DOHH2 (cell line): ENCODE measurements around the gene BLTP1.

ENCODE experiments used
- EZH2phosphoT487 ChIP-seq: fragments of 200-600 bp; sonication (generic); IDR thresholded peaks from 2 replicates; pipeline ENCODE4 v1.6.1; 2017; ENCODE audit warnings: borderline replicate concordance, mild to moderate bottlenecking, antibody characterized with exemption, low read length, moderate library complexity, mixed read lengths
- TF ChIP-seq, protein P1 (sequence below): fragments of 200-600 bp; sonication (generic); IDR thresholded peaks from one replicate; pipeline ENCODE4 v1.5.1; 2014; ENCODE audit warnings: antibody characterized with exemption, mild to moderate bottlenecking, low read depth, low read length; ENCODE audit not compliant: poor library complexity, severe bottlenecking

DNA sequence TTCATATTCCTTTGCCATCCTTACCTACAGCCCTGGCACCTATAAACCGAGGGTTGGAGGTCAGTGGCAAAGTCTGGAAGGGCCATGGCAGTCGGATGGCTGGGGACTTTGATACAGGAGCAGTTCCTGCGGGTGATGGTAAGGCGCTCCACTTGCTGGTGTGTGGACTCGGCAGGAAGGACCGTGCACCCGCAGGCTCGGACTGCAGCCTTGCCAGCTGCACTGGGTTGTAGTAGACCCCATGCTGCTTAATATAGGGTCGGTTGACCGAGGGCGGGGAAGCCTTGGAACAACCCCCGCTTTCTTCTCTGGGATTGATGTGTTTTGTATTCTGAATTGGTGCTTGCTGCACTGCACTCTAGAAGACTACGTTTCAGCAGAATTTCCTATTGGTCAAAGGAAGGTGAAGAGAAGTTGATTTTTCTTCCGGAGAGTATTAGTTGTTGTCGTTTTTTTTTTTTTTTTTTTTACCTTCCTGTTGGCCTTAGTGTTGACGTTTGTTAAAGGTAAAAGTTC is 638 bp downstream of the BLTP1 start:
- TF ChIP-seq, protein P1, sequence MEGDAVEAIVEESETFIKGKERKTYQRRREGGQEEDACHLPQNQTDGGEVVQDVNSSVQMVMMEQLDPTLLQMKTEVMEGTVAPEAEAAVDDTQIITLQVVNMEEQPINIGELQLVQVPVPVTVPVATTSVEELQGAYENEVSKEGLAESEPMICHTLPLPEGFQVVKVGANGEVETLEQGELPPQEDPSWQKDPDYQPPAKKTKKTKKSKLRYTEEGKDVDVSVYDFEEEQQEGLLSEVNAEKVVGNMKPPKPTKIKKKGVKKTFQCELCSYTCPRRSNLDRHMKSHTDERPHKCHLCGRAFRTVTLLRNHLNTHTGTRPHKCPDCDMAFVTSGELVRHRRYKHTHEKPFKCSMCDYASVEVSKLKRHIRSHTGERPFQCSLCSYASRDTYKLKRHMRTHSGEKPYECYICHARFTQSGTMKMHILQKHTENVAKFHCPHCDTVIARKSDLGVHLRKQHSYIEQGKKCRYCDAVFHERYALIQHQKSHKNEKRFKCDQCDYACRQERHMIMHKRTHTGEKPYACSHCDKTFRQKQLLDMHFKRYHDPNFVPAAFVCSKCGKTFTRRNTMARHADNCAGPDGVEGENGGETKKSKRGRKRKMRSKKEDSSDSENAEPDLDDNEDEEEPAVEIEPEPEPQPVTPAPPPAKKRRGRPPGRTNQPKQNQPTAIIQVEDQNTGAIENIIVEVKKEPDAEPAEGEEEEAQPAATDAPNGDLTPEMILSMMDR, result no peak
- no peak for TF ChIP-seq EZH2phosphoT487
